Transverse colon (tissue), 4 donors: ENCODE measurements around the gene MGARP. TPM values are rescaled to one million over a fixed set of nuclear protein-coding genes. Genes with fewer than 3 reads are reported as not detected.

Experiments
- DNase-seq: peaks from one replicate; pipeline ENCODE4 v3.0.0-alpha.2; 2019
- H3K27ac ChIP-seq, 4 donors: fragments of 200-600 bp; sonication (generic); 2 replicates each; pipeline ENCODE4 v1.5.1; 2016 to 2018; ENCODE audit warnings: inconsistent platforms in 4 of 4
- H3K27me3 ChIP-seq: fragments of 200-600 bp; sonication (generic); 2 replicates; pipeline ENCODE4 v1.5.1; 2017; ENCODE audit warnings: inconsistent platforms
- H3K36me3 ChIP-seq, 4 donors: fragments of 200-600 bp; sonication (generic); 2 replicates each; pipeline ENCODE4 v1.5.1; 2017 to 2019; ENCODE audit warnings: inconsistent platforms in 4 of 4
- H3K4me1 ChIP-seq, 4 donors: fragments of 200-600 bp; sonication (generic); 2 replicates each; pipeline ENCODE4 v1.5.1; 2017 to 2020; ENCODE audit warnings: inconsistent platforms in 4 of 4
- H3K4me3 ChIP-seq, 4 donors: fragments of 200-600 bp; sonication (generic); 1 replicate in 1 of 4; 2 replicates in 3 of 4; pipeline versions ENCODE4 v1.5.1 to v1.6.1; 2017 to 2019; ENCODE audit warnings: inconsistent platforms in 4 of 4
- H3K9me3 ChIP-seq, 2 donors: fragments of 200-600 bp; sonication (generic); 2 replicates each; pipeline ENCODE4 v1.5.1; 2017 to 2019; ENCODE audit warnings: inconsistent platforms in 2 of 2
- CTCF ChIP-seq, 5 experiments: fragments of 200-600 bp in 3 of 5; fragments of 450-650 bp in 2 of 5; sonication (generic) in 3 of 5; IDR thresholded peaks; 1 replicate in 2 of 5; 2 replicates in 3 of 5; pipeline ENCODE4 v1.5.1; 2016 to 2017; ENCODE audit warnings: antibody characterized with exemption in 5 of 5, inconsistent platforms in 3 of 5, mild to moderate bottlenecking in 2 of 5, moderate library complexity in 1 of 5
- EP300 ChIP-seq: sonication (generic); formaldehyde crosslinking; IDR thresholded peaks from one replicate; pipeline ENCODE4 v1.6.1; 2017; ENCODE audit warnings: antibody characterized with exemption, low read depth
- POLR2A ChIP-seq: fragments of 450-650 bp; IDR thresholded peaks from one replicate; pipeline ENCODE4 v1.6.1; 2016; ENCODE audit warnings: antibody characterized with exemption, mild to moderate bottlenecking, moderate library complexity
- POLR2AphosphoS5 ChIP-seq, 3 donors: sonication (generic); formaldehyde crosslinking; IDR thresholded peaks; one replicate each; pipeline ENCODE4 v1.6.1; 2016; ENCODE audit warnings: antibody characterized with exemption in 3 of 3
- WGBS, 2 donors: methylation state at CpG; one replicate each; pipeline ENCODE4 v1.1.5; 2018; ENCODE audit warnings: low coverage in 1 of 2; 5-methylcytosine and 5-hydroxymethylcytosine counted together
- in situ Hi-C, 4 donors: fragments of 200-750 bp; cut with MboI; loops; one replicate each; pipeline versions ENCODE4 v1.15.0 to v1.15.1; 2017; ENCODE audit warnings: low sequenced_read_pairs in 3 of 4, low pct_ligation_motif_present in 1 of 4, low pct_unique_long_range_greater_than_20kb in 1 of 4
- intact Hi-C: fragments of 100-400 bp; cut with DNase I; formaldehyde crosslinking; loops from one replicate; pipeline ENCODE4 v1.15.1; 2023; ENCODE audit warnings: low total_unique reads
- total RNA-seq, 4 donors: library from RNA; depleted of rRNA; stranded (reverse); fragments of >200 nt; gene quantifications; one replicate each; pipeline ENCODE4 v1.1.0, GENCODE V29; 2016

Gene MGARP
- total RNA-seq, 4 donors from 2014 or later, result 0.64 to 3.4 (median 0.82) TPM; not detected in 1

GRCh38 chr4:139278912-139279759 is 889 bp downstream of the MGARP start:
- H3K4me3 ChIP-seq, result peak overlapping the region in 3 of 4 donors; percentile 15 to 58 (median 34)
- H3K27ac ChIP-seq, result no peak overlapping the region
- no peaks in the 10 kb centered on the region for H3K9me3 ChIP-seq
- H3K27me3 ChIP-seq, result peaks cover 56% of the 10 kb centered on the region
- H3K4me1 ChIP-seq, result peaks cover 0 to 12% (median 9%) of the 10 kb centered on the region in 4 donors
- in situ Hi-C loops, result loop anchor here in 1 of 4 donors (25.0 kb wide), 1 partner anchor 192 kb away; no protein-coding TSS in a partner anchor
- TF ChIP-seq POLR2A, result no peak
- TF ChIP-seq EP300, result no peak
- TF ChIP-seq POLR2AphosphoS5 (IDR thresholded peaks at IDR 0.05), result no peak
- no peak for TF ChIP-seq CTCF (IDR thresholded peaks at IDR 0.05)
- DNase-seq, result no peak
- 41 to 71% methylated on average over 10 to 40 of the region's 40 CpGs for WGBS, 2 donors
- H3K36me3 ChIP-seq, result no peaks in the 10 kb centered on the region
- intact Hi-C loops, result no loop called here

GRCh38 chr4:139278485-139278884 is 1.5 kb downstream of the MGARP start:
- in situ Hi-C loops (loop anchor here in 1 of 4 donors (25.0 kb wide), 1 partner anchor 191 kb away; no protein-coding TSS in a partner anchor), intact Hi-C loops (no loop called here)
- 80 to 84% methylated on average over 16 of the region's 16 CpGs for WGBS, 2 donors
- TF ChIP-seq POLR2AphosphoS5 (IDR thresholded peaks at IDR 0.05) (no peak), POLR2A (no peak), EP300 (no peak), CTCF (IDR thresholded peaks at IDR 0.05) (no peak)
- Histone ChIP-seq H3K27ac (no peak overlapping the region), H3K4me3 (no peak overlapping the region), H3K4me1 (peaks cover 0 to 12% (median 9%) of the 10 kb centered on the region in 4 donors), H3K36me3 (no peaks in the 10 kb centered on the region), H3K9me3 (no peaks in the 10 kb centered on the region), H3K27me3 (peaks cover 56% of the 10 kb centered on the region)
- DNase-seq, result no peak

DNA sequence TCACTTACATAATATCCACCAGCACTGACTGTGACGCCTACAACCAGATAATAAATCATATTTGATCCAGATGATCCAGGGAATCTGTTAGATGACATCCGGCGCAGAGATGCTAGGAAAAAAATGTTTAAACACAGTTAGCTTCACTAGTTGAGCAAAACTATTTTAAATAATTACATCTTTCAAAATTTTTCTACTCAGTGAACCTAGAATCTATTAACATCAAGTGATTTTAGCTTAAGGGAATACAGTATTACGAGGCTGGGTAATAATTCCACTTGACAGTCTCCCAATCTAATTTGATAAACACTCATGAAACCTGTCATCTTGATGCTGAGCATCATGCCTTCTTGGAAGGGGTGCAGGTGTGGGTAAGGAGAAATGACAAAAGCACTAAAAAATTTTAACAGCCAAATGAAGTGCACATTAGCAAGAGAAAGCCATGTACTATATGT is 4.7 kb downstream of the MGARP start:
- Histone ChIP-seq H3K4me1 (peaks cover 0 to 12% (median 9%) of the 10 kb centered on the region in 4 donors), H3K27me3 (peaks cover 49% of the 10 kb centered on the region), H3K36me3 (no peaks in the 10 kb centered on the region), H3K4me3 (no peak overlapping the region), H3K27ac (no peak overlapping the region), H3K9me3 (no peaks in the 10 kb centered on the region)
- no peak for TF ChIP-seq POLR2AphosphoS5 (IDR thresholded peaks at IDR 0.05)
- TF ChIP-seq CTCF (IDR thresholded peaks at IDR 0.05), result no peak
- TF ChIP-seq EP300, result no peak
- TF ChIP-seq POLR2A, result no peak
- in situ Hi-C loops, result loop anchor here in 1 of 4 donors (25.0 kb wide), 1 partner anchor 188 kb away; no protein-coding TSS in a partner anchor
- intact Hi-C loops, result no loop called here
- no peak for DNase-seq
- WGBS, 2 donors, result 85 to 98% methylated on average over 4 of the region's 4 CpGs

DNA sequence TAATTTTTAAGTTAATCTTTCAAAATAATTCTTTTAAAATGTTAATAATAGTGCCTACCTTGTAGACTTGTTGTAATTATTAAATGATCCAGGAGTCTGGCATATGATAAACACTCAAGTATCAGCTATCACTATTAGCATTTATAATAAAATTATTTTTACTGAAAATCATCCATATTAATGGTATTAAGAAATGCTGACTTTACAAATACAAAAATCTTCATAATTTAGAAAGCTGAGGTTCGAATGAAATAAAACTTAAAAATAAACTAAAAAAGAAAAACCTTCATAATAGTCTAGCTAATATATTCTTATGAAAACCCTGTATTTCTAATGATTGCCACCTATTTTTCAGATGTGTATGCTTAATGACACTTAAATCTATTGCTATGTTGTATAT is 5.2 kb downstream of the MGARP start:
- DNase-seq, result no peak
- H3K27me3 ChIP-seq, result peaks cover 44% of the 10 kb centered on the region
- in situ Hi-C loops (loop anchor here in 1 of 4 donors (25.0 kb wide), 1 partner anchor 187 kb away; no protein-coding TSS in a partner anchor), intact Hi-C loops (no loop called here)
- peaks cover 0 to 9% (median 6%) of the 10 kb centered on the region in 4 donors for H3K4me1 ChIP-seq
- no peaks in the 10 kb centered on the region for H3K9me3 ChIP-seq
- WGBS, 2 donors, result 92 to 93% methylated on average over 1 of the region's 1 CpG
- no peaks in the 10 kb centered on the region for H3K36me3 ChIP-seq
- H3K4me3 ChIP-seq, result no peak overlapping the region
- no peak for TF ChIP-seq EP300
- TF ChIP-seq POLR2AphosphoS5 (IDR thresholded peaks at IDR 0.05), result no peak
- TF ChIP-seq POLR2A, result no peak
- no peak for TF ChIP-seq CTCF (IDR thresholded peaks at IDR 0.05)
- H3K27ac ChIP-seq, result no peak overlapping the region
